Measurements from ENCODE around the gene PRKN. TPM values are rescaled to one million over a fixed set of nuclear protein-coding genes. Genes with fewer than 3 reads are reported as not detected.

Gene PRKN
- total and polyA plus RNA-seq, 3 experiments from 2014 or later: 0.22 to 1.0 (median 0.55) TPM

GRCh38 chr6:161429921-161430490, 1297.6 kb downstream of the PRKN start:
- H3K36me3 Mint-ChIP-seq: no peaks in the 10 kb centered on the region
- ChIA-PET POLR2A (no interaction called here), CTCF (interaction anchor here (1.0 kb wide), 1 partner anchor 10 kb away, joined by 3 read pairs; no protein-coding TSS in a partner anchor)
- peaks cover 0 to 2% of the 10 kb centered on the region in 2 donors for H3K27me3 Mint-ChIP-seq
- no peak overlapping the region for H3K27ac Mint-ChIP-seq
- Histone ChIP-seq H3K36me3 (ENCODE audit: insufficient read depth, low read length) (no peaks in the 10 kb centered on the region), H3K9me3 (ENCODE audit: low read length) (no peaks in the 10 kb centered on the region), H3K27ac (ENCODE audit: low read depth, low read length) (no peak overlapping the region), H3K4me1 (ENCODE audit: insufficient read depth, low read length) (no peaks in the 10 kb centered on the region), H3K27me3 (ENCODE audit: insufficient read depth, low read length, poor library complexity, severe bottlenecking) (no peaks in the 10 kb centered on the region), H3K4me3 (ENCODE audit: low read length) (no peak overlapping the region)
- no peaks in the 10 kb centered on the region for H3K9me3 Mint-ChIP-seq
- H3K4me3 Mint-ChIP-seq: no peak overlapping the region
- no peak for DNase-seq
- H3K4me1 Mint-ChIP-seq: no peaks in the 10 kb centered on the region

GRCh38 chr6:161424421-161424820, 1303.1 kb downstream of the PRKN start:
- ChIA-PET POLR2A (no interaction called here), CTCF (no interaction called here)
- no peaks in the 10 kb centered on the region for H3K9me3 Mint-ChIP-seq
- H3K27me3 ChIP-seq (ENCODE audit: insufficient read depth, low read length, poor library complexity, severe bottlenecking): no peaks in the 10 kb centered on the region
- H3K27me3 Mint-ChIP-seq: peaks cover 3% of the 10 kb centered on the region in 2 donors
- no peaks in the 10 kb centered on the region for H3K4me1 ChIP-seq (ENCODE audit: insufficient read depth, low read length)
- no peaks in the 10 kb centered on the region for H3K4me1 Mint-ChIP-seq
- no peaks in the 10 kb centered on the region for H3K9me3 ChIP-seq (ENCODE audit: low read length)
- H3K36me3 ChIP-seq (ENCODE audit: insufficient read depth, low read length): no peaks in the 10 kb centered on the region
- no peaks in the 10 kb centered on the region for H3K36me3 Mint-ChIP-seq
- no peak for DNase-seq
- no peak overlapping the region for H3K27ac Mint-ChIP-seq
- no peak overlapping the region for H3K4me3 Mint-ChIP-seq
- H3K27ac ChIP-seq (ENCODE audit: low read depth, low read length): no peak overlapping the region
- H3K4me3 ChIP-seq (ENCODE audit: low read length): no peak overlapping the region

- H3K36me3 ChIP-seq (ENCODE audit: insufficient read depth, low read length): no peaks in the 10 kb centered on the region
- no peaks in the 10 kb centered on the region for H3K27me3 ChIP-seq (ENCODE audit: insufficient read depth, low read length, poor library complexity, severe bottlenecking)
- Mint-ChIP-seq H3K36me3 (no peaks in the 10 kb centered on the region), H3K27ac (no peak overlapping the region), H3K9me3 (no peaks in the 10 kb centered on the region), H3K4me1 (no peaks in the 10 kb centered on the region), H3K27me3 (peaks cover 3 to 13% of the 10 kb centered on the region in 2 donors), H3K4me3 (no peak overlapping the region)
- no peak for DNase-seq
- H3K4me1 ChIP-seq (ENCODE audit: insufficient read depth, low read length): no peaks in the 10 kb centered on the region
- H3K9me3 ChIP-seq (ENCODE audit: low read length): no peaks in the 10 kb centered on the region
- no peak overlapping the region for H3K4me3 ChIP-seq (ENCODE audit: low read length)
- ChIA-PET CTCF (interaction anchor here (0.7 kb wide), 1 partner anchor 1944 kb away, joined by 3 read pairs; no protein-coding TSS in a partner anchor), POLR2A (no interaction called here)
- H3K27ac ChIP-seq (ENCODE audit: low read depth, low read length): no peak overlapping the region
Observed at GRCh38 chr6:161422710-161423680, 1304.6 kb downstream of the PRKN start.

GRCh38 chr6:161418463-161418945, 1309.1 kb downstream of the PRKN start:
- Mint-ChIP-seq H3K9me3 (no peaks in the 10 kb centered on the region), H3K36me3 (no peaks in the 10 kb centered on the region), H3K27ac (no peak overlapping the region), H3K27me3 (peaks cover 3 to 39% of the 10 kb centered on the region in 2 donors), H3K4me3 (no peak overlapping the region), H3K4me1 (no peaks in the 10 kb centered on the region)
- no peaks in the 10 kb centered on the region for H3K4me1 ChIP-seq (ENCODE audit: insufficient read depth, low read length)
- no peaks in the 10 kb centered on the region for H3K9me3 ChIP-seq (ENCODE audit: low read length)
- H3K36me3 ChIP-seq (ENCODE audit: insufficient read depth, low read length): no peaks in the 10 kb centered on the region
- H3K4me3 ChIP-seq (ENCODE audit: low read length): no peak overlapping the region
- H3K27ac ChIP-seq (ENCODE audit: low read depth, low read length): no peak overlapping the region
- peak in 2 of 5 donors; percentile 14 to 21 for DNase-seq
- ChIA-PET CTCF (interaction anchor here (0.8 to 2.3 kb wide), 9 partner anchors 8 to 45 kb away, joined by 3 to 5 read pairs (median 4); no protein-coding TSS in a partner anchor), POLR2A (no interaction called here)
- no peaks in the 10 kb centered on the region for H3K27me3 ChIP-seq (ENCODE audit: insufficient read depth, low read length, poor library complexity, severe bottlenecking)

- Histone ChIP-seq H3K4me1 (ENCODE audit: insufficient read depth, low read length) (no peaks in the 10 kb centered on the region), H3K9me3 (ENCODE audit: low read length) (no peaks in the 10 kb centered on the region), H3K27ac (ENCODE audit: low read depth, low read length) (no peak overlapping the region), H3K27me3 (ENCODE audit: insufficient read depth, low read length, poor library complexity, severe bottlenecking) (no peaks in the 10 kb centered on the region), H3K4me3 (ENCODE audit: low read length) (no peak overlapping the region), H3K36me3 (ENCODE audit: insufficient read depth, low read length) (no peaks in the 10 kb centered on the region)
- Mint-ChIP-seq H3K27me3 (peaks cover 3 to 39% of the 10 kb centered on the region in 2 donors), H3K4me1 (no peaks in the 10 kb centered on the region), H3K27ac (no peak overlapping the region), H3K9me3 (no peaks in the 10 kb centered on the region), H3K36me3 (no peaks in the 10 kb centered on the region), H3K4me3 (no peak overlapping the region)
- ChIA-PET CTCF (interaction anchor here (0.8 to 2.3 kb wide), 9 partner anchors 8 to 44 kb away, joined by 3 to 5 read pairs (median 4); no protein-coding TSS in a partner anchor), POLR2A (no interaction called here)
- DNase-seq: no peak
Observed at GRCh38 chr6:161417717-161418462, 1309.7 kb downstream of the PRKN start.

GRCh38 chr6:161415302-161415855, 1312.2 kb downstream of the PRKN start:
- ChIA-PET CTCF (interaction anchor here (0.9 kb wide), 1 partner anchor 18 kb away, joined by 3 read pairs; no protein-coding TSS in a partner anchor), POLR2A (no interaction called here)
- Mint-ChIP-seq H3K27me3 (peaks cover 0 to 39% of the 10 kb centered on the region in 2 donors), H3K9me3 (no peaks in the 10 kb centered on the region), H3K4me1 (no peaks in the 10 kb centered on the region), H3K36me3 (no peaks in the 10 kb centered on the region), H3K27ac (no peak overlapping the region), H3K4me3 (no peak overlapping the region)
- no peaks in the 10 kb centered on the region for H3K27me3 ChIP-seq (ENCODE audit: insufficient read depth, low read length, poor library complexity, severe bottlenecking)
- no peak for DNase-seq
- H3K9me3 ChIP-seq (ENCODE audit: low read length): no peaks in the 10 kb centered on the region
- H3K4me3 ChIP-seq (ENCODE audit: low read length): no peak overlapping the region
- no peak overlapping the region for H3K27ac ChIP-seq (ENCODE audit: low read depth, low read length)
- H3K4me1 ChIP-seq (ENCODE audit: insufficient read depth, low read length): no peaks in the 10 kb centered on the region
- no peaks in the 10 kb centered on the region for H3K36me3 ChIP-seq (ENCODE audit: insufficient read depth, low read length)

GRCh38 chr6:161414707-161415106, 1312.9 kb downstream of the PRKN start:
- Mint-ChIP-seq H3K4me3 (no peak overlapping the region), H3K27ac (no peak overlapping the region), H3K27me3 (peaks cover 0 to 38% of the 10 kb centered on the region in 2 donors), H3K4me1 (no peaks in the 10 kb centered on the region), H3K9me3 (peaks cover 0 to 2% (median 0%) of the 10 kb centered on the region in 5 donors), H3K36me3 (no peaks in the 10 kb centered on the region)
- CTCF ChIA-PET: interaction anchor here (0.9 kb wide), 1 partner anchor 18 kb away, joined by 3 read pairs; no protein-coding TSS in a partner anchor
- no peak overlapping the region for H3K4me3 ChIP-seq (ENCODE audit: low read length)
- H3K27ac ChIP-seq (ENCODE audit: low read depth, low read length): no peak overlapping the region
- POLR2A ChIA-PET: no interaction called here
- no peaks in the 10 kb centered on the region for H3K4me1 ChIP-seq (ENCODE audit: insufficient read depth, low read length)
- H3K36me3 ChIP-seq (ENCODE audit: insufficient read depth, low read length): no peaks in the 10 kb centered on the region
- H3K27me3 ChIP-seq (ENCODE audit: insufficient read depth, low read length, poor library complexity, severe bottlenecking): no peaks in the 10 kb centered on the region
- H3K9me3 ChIP-seq (ENCODE audit: low read length): no peaks in the 10 kb centered on the region
- no peak for DNase-seq
